ENCODE measurements around the gene TMEM132C.

Gene TMEM132C

DNA sequence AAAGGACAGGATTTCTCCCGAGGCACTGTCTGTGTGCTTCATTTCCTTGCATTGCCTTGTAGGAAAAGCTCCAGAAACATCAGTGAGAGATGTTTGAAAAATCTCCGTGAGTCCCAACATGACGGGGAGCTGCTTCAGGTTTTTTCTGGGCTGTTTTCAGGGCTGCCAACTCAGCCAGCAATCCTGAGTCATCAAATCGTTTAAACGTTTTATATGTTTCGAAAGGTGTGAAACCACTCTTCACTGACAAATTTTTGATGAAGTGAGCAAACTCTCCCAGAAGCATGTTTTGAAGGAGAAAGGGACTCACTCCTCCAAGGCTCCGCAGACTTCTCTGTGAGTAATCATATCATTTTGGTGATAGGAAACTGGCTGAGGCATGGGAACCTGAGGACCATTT, 240.5 kb downstream of the TMEM132C start:
- DNase-seq, result no peak

DNA sequence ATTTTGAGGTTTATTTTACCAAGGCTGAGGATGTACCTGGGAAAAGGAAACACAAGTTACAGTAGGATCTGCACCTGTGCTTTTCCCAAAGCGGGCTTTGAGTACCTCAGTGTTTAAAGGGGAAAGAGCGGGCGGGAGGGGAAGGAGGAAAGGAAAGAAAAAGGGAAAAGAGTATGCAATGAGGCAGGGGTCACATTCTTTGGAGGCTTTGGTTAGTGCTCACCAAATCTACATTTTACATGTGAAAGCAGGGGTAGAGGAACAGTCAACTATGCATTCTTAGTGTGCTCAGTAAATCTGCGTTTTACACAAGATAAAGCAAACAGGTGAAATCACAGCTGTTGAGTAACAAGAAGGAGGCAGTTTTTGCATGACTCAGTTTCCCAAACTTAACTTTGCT, 242.2 kb downstream of the TMEM132C start:
- no peak for DNase-seq

DNA sequence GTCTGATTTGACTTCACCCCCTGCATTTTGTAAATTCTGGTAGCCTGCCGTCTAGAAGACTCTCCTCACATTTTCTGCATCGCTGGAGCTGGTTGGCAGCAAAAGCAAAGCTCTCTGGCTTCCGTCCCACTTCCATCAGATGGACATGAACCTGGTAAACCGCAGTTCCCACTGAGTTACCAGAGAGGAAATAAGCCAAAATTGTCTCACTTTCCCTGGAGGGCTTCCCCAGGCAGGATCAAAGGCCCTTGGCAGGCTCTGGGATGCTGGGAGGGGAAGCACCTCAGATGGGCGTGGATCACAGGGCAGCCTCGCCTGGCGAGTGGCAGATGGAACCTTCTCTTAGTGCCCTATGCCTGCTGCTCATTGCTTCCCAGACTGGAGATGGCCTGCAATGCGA, 243.5 kb downstream of the TMEM132C start:
- DNase-seq, result no peak

DNA sequence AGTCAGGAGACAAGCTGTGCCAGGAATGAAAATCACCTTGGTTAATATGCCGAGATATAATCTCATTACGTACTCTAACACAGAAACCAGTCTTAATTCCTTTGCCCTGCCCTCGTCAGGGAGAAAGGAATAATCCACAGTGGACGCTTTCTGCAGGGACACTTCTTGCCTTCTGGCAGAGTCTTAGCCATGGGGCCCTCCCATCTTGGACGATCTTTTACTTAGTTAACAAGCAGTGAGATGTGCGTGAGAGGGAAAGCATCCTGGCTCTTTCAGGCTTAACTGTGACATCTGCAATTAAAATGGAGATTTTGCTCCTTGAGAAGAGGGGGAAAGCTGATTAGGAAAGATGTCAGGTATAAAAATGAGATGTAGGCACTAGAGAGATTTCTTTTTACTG, 246.4 kb downstream of the TMEM132C start:
- no peak for DNase-seq

DNA sequence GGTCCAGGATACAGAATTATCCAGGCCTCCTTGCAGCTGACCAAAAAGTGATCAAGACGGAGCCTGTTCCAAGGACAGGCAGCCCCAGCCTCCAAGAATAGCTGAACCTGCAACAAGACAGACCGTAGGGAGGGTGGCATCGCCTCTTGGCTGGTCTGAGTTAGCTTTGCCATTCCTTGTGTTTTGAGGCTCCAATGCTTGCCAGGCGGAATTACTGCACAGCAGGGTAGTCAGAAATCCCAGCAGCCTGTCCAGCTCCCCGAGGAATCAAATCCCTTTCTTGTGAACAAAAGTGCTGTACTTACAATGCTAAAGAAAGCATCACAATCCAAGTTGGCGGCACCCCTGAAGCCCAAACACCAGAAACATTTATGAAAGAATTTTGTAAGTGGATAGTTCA, 246.9 kb downstream of the TMEM132C start:
- DNase-seq, result no peak

DNA sequence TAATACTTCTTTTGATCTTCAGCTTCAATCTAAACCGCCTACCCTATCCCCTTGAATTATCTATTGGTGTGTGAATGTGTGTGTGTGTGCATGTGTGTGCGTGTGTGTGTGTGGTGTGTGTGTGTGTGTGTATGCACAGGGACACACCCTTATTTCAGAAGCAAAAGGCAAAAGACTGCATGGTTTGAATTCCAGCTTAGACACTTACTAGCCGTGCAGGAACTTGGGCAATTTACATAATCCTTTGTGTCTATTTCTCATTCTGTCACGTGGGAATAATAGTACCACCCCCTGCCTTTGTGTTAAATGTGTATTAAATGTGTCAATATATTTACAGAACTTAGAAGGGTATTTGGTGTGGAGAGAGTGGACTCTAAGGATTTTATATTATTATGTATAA, 251.7 kb downstream of the TMEM132C start:
- DNase-seq, result no peak

DNA sequence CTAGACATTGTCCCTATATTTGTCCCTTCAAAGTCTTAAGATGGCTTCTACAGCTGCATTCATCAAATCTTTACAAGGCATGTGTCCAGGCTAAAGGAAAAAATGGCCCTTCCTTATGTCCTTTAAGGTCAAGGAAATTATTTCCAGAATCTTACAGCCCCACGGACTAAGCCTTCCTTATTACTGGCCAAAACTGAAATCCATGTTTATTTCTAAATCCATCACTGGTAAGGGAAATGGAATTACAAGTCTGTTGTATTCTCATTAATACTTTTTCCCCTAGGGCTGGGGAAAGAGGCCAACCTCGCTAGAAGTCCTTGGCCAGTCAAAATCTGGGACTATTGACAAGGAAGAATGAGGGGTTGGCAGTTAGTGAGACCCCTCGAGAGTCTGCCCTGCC, 252.5 kb downstream of the TMEM132C start:
- no peak for DNase-seq

DNA sequence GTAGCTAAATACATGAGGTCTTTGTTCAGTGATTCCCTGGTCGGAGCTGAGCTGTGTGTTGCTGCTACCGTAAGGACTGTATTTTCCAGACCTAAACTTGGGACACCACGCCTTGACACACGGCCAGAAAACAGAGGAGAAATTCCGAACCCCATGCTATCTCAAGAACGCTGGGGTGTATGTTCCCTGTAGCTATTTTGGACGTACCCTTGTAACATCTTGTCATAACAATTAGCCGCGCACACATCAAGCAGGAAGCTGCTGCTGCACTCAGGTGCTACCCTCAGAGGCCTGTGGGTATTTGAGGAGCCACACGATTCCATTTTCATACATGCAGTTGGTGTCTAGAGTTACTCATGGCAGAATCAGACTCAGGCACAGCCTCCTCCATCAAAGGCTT, 255.0 kb downstream of the TMEM132C start:
- DNase-seq, result no peak

DNA sequence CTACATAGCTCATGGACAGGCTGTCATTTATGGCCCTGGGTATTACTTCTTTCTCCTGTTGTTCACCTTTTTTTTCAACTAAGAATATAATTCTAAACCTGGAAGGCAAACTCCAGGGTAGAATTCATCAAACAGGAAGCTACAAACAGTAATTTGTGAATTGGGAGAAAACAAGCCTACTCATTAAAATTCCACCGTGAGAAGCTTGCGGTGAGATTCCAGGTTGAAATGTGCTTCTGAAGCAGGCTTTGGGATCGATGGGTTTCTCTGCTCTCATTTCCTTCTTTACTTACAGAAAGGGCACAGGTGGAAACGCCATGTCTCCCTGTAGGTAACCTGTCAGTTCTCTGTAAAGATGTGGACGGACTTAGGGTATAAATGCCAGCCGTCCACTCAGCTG, 257.5 kb downstream of the TMEM132C start:
- no peak for DNase-seq

DNA sequence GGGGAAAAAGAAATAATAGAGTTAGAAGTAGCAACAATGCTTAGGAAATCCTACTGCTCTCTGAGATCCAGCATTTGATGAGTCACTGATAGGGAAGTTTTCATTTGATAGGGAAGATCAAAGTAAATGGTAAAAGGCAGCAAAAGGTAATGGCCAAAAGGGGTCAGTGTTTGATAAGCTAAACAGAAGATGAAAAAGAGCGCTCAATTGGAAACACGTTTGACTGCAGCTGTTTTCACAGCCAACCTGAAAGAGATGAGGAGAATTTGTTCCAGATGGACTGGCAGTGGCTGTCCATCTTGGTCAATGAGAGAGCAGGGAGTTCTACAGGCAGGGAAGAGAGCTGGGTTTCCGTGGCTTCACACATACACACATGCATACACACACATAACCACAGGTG, 264.2 kb downstream of the TMEM132C start:
- no peak for DNase-seq

DNA sequence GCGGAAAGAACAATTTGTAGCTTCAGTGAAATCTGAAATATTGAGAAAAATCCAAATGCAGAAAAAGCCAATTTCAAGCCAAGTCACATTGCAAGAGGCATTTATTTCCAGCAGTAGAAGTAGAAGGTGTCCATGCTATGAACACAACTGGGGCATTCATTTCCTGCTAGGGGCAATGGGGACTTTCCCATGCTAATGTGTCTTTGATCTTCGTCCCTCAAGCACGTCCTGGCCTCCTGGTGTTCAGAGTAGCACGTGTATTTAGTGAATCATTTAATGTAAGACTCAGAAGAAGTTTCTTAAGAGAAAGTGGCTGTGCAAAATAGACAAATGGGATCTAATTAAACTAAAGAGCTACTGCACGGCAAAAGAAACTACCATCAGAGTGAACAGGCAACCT, 267.9 kb downstream of the TMEM132C start:
- DNase-seq, result no peak

DNA sequence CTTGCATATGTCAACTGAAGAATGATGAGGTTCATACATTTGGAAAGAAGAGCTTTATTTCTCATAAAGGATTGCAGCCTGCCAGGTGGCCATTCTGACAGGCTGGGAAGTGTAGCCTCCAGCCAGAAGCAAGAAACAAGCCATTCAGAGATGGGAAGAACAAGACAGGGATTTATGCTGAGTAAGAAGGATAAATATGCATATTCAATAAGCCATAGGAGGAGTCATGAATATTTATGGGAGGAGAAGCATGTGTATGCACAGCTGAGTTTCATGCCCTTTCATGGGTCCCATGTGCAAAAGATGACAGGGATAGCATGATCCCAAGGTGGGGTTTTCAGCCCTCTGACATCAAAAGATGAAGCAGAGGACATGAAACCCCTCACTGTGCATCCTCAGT, 269.8 kb downstream of the TMEM132C start:
- no peak for DNase-seq

DNA sequence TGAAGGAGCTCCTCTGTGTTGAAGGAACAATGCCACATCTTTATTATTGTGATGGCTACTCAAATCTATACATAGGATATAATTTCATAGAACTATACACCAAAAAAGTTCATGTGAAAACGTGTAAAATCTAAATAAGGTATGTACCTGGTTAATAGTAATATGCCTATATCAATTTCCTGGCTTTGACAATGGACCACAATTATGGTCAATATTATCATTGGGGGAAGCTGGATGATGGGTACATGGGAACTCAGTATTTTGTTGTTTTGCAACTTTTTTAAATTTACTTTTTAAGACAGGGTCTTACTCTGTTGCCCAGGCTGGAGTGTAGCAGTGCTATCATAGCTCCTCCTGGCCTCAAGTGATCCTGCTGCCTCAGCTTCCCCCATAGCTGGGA, 270.7 kb downstream of the TMEM132C start:
- DNase-seq, result no peak

DNA sequence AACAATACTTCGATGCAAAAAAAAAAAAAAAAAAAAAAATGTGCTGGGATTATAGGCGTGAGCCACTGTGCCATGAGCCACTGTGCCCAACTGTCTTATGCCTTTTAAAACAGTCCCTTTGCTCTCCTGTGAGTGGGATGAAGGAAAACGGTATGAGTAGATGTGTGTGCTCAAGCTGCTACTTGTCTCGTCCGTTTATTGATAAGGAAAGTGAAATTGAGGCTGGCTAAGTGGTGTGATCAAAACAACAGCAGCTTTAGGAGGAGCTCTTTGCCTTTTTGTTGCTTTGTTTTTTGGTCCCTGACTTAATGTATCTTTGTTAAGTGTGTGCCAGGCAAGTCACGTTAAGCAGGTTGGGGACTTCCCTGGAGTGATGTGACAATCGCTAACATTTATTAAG, 275.9 kb downstream of the TMEM132C start:
- no peak for DNase-seq

DNA sequence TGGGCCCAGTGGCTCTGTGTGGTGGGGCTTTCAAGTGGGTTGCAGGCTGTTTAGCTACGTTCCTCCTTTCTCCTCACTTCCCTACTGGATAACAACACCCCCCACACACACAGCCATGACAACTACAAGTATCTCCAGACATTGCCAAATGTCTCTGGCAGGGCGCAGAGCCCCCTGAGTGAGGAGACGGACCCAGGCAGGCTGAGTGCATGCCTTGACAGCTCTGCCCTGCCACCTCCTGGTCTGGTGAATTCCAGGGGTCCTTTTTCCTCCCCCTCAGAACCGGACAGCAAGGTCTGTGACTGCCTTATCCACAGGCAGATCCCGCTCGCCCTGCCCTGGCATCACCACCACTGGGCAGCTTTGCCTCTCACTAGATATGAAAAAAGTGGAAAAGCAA, 276.5 kb downstream of the TMEM132C start:
- no peak for DNase-seq

DNA sequence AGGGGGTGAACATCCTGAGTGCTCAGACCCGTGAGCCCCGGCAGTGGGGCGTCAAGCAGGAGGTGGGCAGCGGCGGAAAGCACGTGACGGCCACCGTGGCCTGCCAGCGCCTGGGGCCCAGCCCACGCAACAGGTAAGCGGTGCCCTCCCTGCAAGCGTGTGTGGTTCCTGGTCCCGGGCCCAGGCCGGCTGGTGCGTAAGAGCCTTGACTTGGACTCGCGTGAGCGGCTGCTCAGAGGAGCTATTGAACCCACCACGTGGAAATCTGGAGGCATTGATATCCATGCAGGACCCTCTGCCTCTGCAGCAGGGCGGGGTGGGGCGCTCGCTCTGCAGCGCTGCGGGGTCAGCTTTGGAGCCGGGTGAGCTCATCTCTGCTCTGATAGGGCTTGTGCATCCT, 277.0 kb downstream of the TMEM132C start:
- DNase-seq, result no peak

DNA sequence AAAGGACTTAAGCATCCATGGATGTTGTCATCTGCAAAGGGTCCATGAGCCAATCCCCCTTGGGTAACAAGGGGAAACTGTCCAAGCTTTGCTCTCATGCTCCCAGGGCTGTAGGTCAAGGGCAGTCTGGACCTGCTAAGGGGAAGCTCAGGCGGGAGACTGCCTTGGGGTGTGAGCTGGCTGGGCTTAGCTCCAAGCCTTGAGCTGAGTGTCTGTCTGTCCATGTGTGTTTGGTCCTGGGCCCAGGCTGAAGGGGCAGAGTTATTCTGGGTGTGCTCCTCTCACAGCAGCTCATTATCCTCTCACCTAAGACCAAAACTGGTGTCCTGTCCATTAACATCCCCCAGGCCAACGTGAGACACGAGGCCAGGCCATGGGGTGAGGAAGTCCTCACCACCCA, 282.0 kb downstream of the TMEM132C start:
- no peak for DNase-seq

DNA sequence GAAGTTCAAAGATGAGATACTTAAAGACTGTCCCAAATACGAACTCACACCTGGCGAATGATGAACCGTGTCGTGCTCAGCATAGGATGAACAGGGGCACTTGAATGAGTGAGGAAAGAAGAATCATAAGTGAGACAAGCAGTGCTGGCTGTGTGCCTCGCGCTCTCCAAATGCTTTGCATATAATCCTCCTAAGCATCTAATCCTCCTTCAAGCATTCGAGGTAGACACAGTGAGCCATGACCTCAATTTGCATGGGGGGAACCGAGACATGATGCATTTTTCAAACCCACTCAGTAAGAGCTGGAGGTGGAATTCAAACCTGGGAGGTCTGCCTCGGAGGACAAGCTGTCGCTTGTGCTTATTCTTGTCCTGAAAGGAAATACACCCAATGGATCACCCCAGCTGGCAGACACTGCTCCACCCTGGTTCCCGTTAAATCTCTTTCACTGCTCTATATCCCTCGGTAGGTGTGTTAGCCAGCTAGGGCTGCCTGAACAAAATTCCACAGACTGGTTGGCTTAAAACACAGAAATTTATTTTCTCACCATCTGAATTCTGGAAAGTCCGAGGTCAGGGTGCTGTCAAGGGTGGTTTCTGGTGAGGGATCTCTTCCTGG, 282.7 kb downstream of the TMEM132C start:
- DNase-seq, result no peak

DNA sequence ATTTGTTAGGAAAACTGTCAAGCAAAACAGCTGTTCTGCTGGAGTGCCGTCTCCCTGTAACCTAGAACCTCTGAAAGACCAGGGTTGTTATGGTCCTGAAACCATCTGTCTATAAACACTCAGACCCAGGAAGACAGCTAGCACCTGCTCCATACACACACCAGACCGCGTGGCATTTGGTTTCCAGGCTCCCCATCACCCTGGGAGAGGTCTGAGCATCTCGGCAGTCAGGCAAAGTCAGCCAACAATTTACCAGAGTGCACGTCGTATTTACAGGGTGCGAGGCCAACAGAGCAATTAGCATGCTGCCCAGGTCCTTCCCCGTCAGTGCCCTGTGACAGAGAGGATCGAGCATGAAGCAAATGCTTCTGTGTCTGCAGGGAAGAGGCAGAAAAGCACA, 284.3 kb downstream of the TMEM132C start:
- DNase-seq, result no peak

DNA sequence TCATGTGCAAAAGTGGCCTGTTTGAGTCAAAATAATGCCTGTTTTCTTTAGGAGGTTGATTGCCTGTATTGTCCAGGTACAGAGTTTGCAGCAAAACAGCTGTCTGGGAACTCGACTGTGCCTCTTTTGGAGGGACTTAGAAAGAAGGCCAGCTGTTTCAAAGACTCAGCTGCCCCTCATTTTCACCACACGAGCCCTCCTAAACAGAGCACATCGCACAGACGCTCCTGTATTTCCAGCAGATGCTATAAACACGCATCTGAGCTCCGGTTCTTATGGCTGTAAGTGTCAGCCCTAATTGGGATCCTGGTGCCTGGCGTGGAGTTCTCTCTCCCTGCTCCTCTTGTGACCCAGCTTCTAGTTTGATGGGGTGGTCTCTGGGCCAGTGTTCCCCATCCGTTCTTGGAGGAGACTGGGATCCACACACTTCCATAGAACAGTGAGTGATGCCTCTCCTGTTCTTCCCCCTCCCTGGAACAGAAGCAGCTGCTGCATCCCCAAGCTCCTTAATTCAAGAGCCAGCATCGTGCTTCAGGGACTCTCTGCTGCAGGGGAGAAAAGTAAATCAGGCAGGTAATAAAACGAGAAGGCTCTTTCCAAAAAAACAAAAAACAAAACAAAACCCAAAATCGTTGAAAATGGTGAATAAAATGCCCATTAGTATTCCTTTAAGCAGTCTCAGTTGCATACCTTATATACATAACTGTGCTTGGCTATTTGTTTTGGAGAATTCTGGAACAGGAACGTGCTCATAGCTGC, 287.8 kb downstream of the TMEM132C start:
- no peak for DNase-seq

DNA sequence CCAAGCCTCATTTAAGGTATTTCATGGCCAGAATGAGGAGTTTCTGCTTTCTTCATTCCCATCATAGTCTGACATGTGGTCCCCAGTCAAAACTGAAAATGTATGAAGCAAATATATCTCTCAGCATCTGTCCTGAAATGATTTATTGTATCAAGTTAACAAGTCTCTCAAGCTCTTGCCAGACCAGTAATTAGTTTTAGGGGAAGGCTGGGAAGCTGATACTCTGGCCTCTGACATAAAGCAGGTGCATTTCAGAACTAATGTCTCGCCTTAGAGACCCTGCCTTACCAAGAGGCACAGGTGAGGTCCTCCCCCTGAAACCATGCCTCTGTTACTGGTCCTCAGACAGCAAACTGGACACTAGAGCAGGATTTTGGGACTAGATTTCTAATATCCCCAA, 290.3 kb downstream of the TMEM132C start:
- no peak for DNase-seq

DNA sequence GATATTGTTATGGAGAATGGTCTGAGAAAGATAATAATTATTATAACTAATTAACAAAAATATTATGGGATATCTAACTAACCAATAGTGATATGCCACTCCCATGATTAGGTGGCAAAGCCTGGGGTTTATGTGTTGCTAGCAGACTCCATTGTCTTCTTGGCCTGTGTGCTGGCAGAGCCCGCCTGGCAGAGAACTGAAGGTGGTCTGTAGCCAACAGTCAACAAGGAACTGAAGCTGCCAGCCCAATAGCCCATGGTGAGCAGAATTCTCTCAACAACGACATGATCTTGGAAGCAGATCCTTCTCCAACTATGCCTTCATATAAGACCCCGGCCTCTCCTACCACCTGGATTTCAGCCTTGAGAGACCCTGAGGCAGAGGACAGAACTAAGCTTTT, 298.0 kb downstream of the TMEM132C start:
- DNase-seq, result no peak

DNA sequence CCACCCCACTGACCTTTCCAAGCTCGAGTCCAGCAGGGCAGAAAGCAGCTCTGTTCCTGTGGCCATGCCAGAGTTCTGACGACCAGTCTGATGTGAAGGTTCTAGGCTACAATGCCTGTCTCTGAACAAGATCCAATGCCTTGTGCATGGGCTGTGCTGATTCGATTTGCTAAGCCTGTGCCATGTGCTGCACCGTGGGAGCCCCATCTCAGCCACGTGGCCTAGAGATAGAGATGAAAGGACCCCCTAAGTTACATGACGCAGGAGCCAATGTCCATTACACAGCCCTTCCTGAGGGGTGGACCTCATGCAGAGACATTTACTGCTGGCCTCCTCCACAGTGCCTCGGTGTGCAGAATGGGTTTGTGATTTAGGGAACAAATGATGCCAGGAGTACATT, 300.8 kb downstream of the TMEM132C start:
- no peak for DNase-seq

DNA sequence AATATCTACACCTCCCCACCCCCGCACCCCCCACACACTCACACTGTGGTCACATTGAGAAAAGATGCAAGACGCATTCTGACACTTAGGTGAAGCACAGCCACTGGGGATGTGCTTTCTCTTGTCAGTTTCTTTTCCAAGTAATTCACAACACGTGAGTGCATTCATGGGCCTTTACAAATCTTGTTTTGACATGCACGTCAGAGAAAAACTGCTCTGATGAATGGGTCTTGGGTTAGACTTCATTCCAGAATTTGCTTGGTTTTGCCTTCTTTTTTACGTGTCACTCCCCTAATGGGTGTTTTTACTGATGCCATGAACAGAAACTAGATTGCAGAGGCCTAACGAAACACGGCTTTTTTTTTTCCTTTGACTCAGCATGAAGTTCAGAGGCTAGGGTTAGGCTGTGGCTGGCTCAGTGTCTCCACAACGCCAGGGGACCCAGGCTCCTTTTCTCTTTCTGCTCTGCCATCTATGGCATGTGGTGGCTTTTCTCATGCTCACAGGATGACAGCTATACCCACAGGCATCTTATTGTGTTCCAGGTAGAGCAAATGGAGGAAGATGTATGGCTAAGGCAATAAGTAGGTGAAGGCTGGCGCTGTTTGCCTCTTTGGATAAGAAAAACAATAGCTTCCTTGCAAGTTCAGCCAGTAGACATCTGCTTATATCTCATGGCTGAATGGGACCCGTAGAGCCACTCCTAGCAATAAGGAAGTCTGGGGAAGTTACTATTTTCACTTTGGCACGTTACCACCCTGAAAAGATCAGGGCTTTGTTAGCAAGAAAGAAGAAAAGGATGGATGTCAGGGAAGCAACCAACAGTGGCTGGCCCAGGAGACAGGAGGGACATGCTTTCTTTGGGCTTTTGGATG, 303.5 kb downstream of the TMEM132C start:
- DNase-seq, result no peak

All from effector CD8-positive, alpha-beta T cell (primary cell).